Transverse colon (tissue), 4 donors: ENCODE data around the gene MSH5. TPM values are rescaled to one million over a fixed set of nuclear protein-coding genes. Genes with fewer than 3 reads are reported as not detected.

Source experiments
- DNase-seq: peaks from one replicate; pipeline ENCODE4 v3.0.0-alpha.2; 2019
- H3K27ac ChIP-seq, 4 donors: fragments of 200-600 bp; sonication (generic); 2 replicates each; pipeline ENCODE4 v1.5.1; 2016 to 2018; ENCODE audit warnings: inconsistent platforms in 4 of 4
- H3K27me3 ChIP-seq: fragments of 200-600 bp; sonication (generic); 2 replicates; pipeline ENCODE4 v1.5.1; 2017; ENCODE audit warnings: inconsistent platforms
- H3K36me3 ChIP-seq, 4 donors: fragments of 200-600 bp; sonication (generic); 2 replicates each; pipeline ENCODE4 v1.5.1; 2017 to 2019; ENCODE audit warnings: inconsistent platforms in 4 of 4
- H3K4me1 ChIP-seq, 4 donors: fragments of 200-600 bp; sonication (generic); 2 replicates each; pipeline ENCODE4 v1.5.1; 2017 to 2020; ENCODE audit warnings: inconsistent platforms in 4 of 4
- H3K4me3 ChIP-seq, 4 donors: fragments of 200-600 bp; sonication (generic); 1 replicate in 1 of 4; 2 replicates in 3 of 4; pipeline versions ENCODE4 v1.5.1 to v1.6.1; 2017 to 2019; ENCODE audit warnings: inconsistent platforms in 4 of 4
- H3K9me3 ChIP-seq, 2 donors: fragments of 200-600 bp; sonication (generic); 2 replicates each; pipeline ENCODE4 v1.5.1; 2017 to 2019; ENCODE audit warnings: inconsistent platforms in 2 of 2
- EP300 ChIP-seq: sonication (generic); formaldehyde crosslinking; IDR thresholded peaks from one replicate; pipeline ENCODE4 v1.6.1; 2017; ENCODE audit warnings: antibody characterized with exemption, low read depth
- POLR2A ChIP-seq: fragments of 450-650 bp; IDR thresholded peaks from one replicate; pipeline ENCODE4 v1.6.1; 2016; ENCODE audit warnings: antibody characterized with exemption, mild to moderate bottlenecking, moderate library complexity
- POLR2AphosphoS5 ChIP-seq, 3 donors: sonication (generic); formaldehyde crosslinking; IDR thresholded peaks; one replicate each; pipeline ENCODE4 v1.6.1; 2016; ENCODE audit warnings: antibody characterized with exemption in 3 of 3
- WGBS, 2 donors: methylation state at CpG; one replicate each; pipeline ENCODE4 v1.1.5; 2018; ENCODE audit warnings: low coverage in 1 of 2; 5-methylcytosine and 5-hydroxymethylcytosine counted together
- in situ Hi-C, 4 donors: fragments of 200-750 bp; cut with MboI; loops; one replicate each; pipeline versions ENCODE4 v1.15.0 to v1.15.1; 2017; ENCODE audit warnings: low sequenced_read_pairs in 3 of 4, low pct_ligation_motif_present in 1 of 4, low pct_unique_long_range_greater_than_20kb in 1 of 4
- intact Hi-C: fragments of 100-400 bp; cut with DNase I; formaldehyde crosslinking; loops from one replicate; pipeline ENCODE4 v1.15.1; 2023; ENCODE audit warnings: low total_unique reads
- total RNA-seq, 4 donors: library from RNA; depleted of rRNA; stranded (reverse); fragments of >200 nt; gene quantifications; one replicate each; pipeline ENCODE4 v1.1.0, GENCODE V29; 2016
- TF ChIP-seq, protein P1 (sequence below), 5 experiments: fragments of 200-600 bp in 3 of 5; fragments of 450-650 bp in 2 of 5; sonication (generic) in 3 of 5; IDR thresholded peaks; 1 replicate in 2 of 5; 2 replicates in 3 of 5; pipeline ENCODE4 v1.5.1; 2016 to 2017; ENCODE audit warnings: antibody characterized with exemption in 5 of 5, inconsistent platforms in 3 of 5, mild to moderate bottlenecking in 2 of 5, moderate library complexity in 1 of 5

MSH5 gene
- total RNA-seq, 4 donors from 2014 or later = 16.5 to 159 (median 43.9) TPM

GRCh38 chr6:31741815-31742214, 2.0 kb downstream of the MSH5 start:
- in situ Hi-C loops = no loop called here
- no peak for DNase-seq
- Histone ChIP-seq H3K4me3 (no peak overlapping the region), H3K36me3 (no peaks in the 10 kb centered on the region), H3K9me3 (no peaks in the 10 kb centered on the region), H3K27me3 (no peaks in the 10 kb centered on the region), H3K4me1 (peaks cover 11 to 40% (median 32%) of the 10 kb centered on the region in 4 donors), H3K27ac (no peak overlapping the region)
- WGBS, 2 donors = 81 to 93% methylated on average over 2 of the region's 2 CpGs
- TF ChIP-seq POLR2A = no peak
- intact Hi-C loops = no loop called here

DNA sequence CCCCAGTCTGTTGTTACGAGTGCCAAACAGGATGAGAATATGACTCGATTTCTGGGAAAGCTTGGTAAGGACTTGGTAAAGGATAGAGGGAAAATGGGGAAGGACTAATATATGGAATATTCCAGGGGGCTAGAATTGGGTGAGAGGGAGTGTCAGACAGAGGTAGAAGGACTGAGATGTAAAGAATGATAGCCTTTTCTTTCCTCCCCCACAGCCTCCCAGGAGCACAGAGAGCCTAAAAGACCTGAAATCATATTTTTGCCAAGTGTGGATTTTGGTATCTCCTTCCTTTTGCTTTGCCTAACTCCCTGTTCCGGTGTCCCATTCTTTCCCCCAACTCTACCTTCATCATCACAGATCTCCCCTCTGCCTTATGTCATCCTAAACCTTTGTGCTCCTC, 3.1 kb downstream of the MSH5 start:
- Histone ChIP-seq H3K9me3 (no peaks in the 10 kb centered on the region), H3K27ac (no peak overlapping the region), H3K36me3 (no peaks in the 10 kb centered on the region), H3K4me1 (peaks cover 5 to 29% (median 25%) of the 10 kb centered on the region in 4 donors), H3K27me3 (no peaks in the 10 kb centered on the region), H3K4me3 (no peak overlapping the region)
- in situ Hi-C loops = no loop called here
- no peak for DNase-seq
- 83 to 94% methylated on average over 3 of the region's 3 CpGs for WGBS, 2 donors
- intact Hi-C loops = no loop called here
- TF ChIP-seq, protein P1, sequence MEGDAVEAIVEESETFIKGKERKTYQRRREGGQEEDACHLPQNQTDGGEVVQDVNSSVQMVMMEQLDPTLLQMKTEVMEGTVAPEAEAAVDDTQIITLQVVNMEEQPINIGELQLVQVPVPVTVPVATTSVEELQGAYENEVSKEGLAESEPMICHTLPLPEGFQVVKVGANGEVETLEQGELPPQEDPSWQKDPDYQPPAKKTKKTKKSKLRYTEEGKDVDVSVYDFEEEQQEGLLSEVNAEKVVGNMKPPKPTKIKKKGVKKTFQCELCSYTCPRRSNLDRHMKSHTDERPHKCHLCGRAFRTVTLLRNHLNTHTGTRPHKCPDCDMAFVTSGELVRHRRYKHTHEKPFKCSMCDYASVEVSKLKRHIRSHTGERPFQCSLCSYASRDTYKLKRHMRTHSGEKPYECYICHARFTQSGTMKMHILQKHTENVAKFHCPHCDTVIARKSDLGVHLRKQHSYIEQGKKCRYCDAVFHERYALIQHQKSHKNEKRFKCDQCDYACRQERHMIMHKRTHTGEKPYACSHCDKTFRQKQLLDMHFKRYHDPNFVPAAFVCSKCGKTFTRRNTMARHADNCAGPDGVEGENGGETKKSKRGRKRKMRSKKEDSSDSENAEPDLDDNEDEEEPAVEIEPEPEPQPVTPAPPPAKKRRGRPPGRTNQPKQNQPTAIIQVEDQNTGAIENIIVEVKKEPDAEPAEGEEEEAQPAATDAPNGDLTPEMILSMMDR (IDR thresholded peaks at IDR 0.05) = no peak
- no peak for TF ChIP-seq POLR2A
- TF ChIP-seq POLR2AphosphoS5 (IDR thresholded peaks at IDR 0.05) = no peak
- TF ChIP-seq EP300 = no peak

GRCh38 chr6:31744422-31744821, 4.6 kb downstream of the MSH5 start:
- TF ChIP-seq POLR2AphosphoS5 (IDR thresholded peaks at IDR 0.05) = no peak
- TF ChIP-seq, protein P1 (IDR thresholded peaks at IDR 0.05) = no peak
- TF ChIP-seq POLR2A = no peak
- TF ChIP-seq EP300 = no peak
- H3K9me3 ChIP-seq = no peaks in the 10 kb centered on the region
- in situ Hi-C loops (no loop called here), intact Hi-C loops (no loop called here)
- no peak overlapping the region for H3K4me3 ChIP-seq
- no peaks in the 10 kb centered on the region for H3K36me3 ChIP-seq
- no peaks in the 10 kb centered on the region for H3K27me3 ChIP-seq
- no peak for DNase-seq
- H3K4me1 ChIP-seq = peaks cover under 1 to 14% (median 12%) of the 10 kb centered on the region in 4 donors
- H3K27ac ChIP-seq = no peak overlapping the region
- WGBS, 2 donors = 44 to 57% methylated on average over 1 of the region's 1 CpG

DNA sequence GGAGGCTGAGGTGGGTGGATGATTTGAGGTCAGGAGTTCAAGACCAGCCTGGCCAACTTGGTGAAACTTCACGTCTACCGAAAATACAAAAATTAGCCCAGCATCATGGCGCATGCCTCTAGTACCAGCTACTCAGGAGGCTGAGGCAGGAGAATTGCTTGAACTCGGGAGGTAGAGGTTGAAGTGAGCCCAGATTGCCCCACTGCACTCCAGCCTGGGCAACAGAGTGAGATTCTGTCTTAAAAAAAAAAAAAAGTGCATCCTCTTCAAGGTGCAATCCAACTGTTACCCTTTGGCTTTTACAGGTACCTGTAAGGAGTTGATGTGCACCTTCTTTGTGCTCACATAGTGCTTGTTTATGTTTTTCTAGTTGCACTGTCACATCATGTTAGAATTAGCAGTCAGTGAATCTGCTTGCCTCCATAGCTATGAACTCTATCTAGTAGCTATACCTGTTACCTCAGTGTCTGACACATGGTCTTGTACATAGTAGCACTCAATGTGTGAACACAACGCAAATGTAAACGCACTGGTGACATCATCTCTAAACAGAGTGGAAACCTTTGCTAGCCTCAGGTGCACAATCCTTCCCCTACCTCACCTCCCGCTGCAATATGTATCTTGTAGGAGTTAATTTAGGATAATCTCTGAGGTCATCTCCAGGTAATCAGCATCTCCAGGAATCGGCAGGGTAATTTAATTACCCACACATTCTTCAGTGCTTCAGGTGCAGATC, 9.7 kb downstream of the MSH5 start:
- peaks cover 0 to 5% (median 0%) of the 10 kb centered on the region in 4 donors for H3K4me1 ChIP-seq
- TF ChIP-seq, protein P1 (IDR thresholded peaks at IDR 0.05) = no peak
- no peak for TF ChIP-seq POLR2AphosphoS5 (IDR thresholded peaks at IDR 0.05)
- TF ChIP-seq EP300 = no peak
- TF ChIP-seq POLR2A = no peak
- in situ Hi-C loops = no loop called here
- intact Hi-C loops = loop anchor here (1.0 kb wide), 1 partner anchor 29 kb away; no protein-coding TSS in a partner anchor
- H3K27ac ChIP-seq = no peak overlapping the region
- no peak overlapping the region for H3K4me3 ChIP-seq
- H3K9me3 ChIP-seq = no peaks in the 10 kb centered on the region
- no peak for DNase-seq
- H3K27me3 ChIP-seq = no peaks in the 10 kb centered on the region
- WGBS, 2 donors = 80 to 88% methylated on average over 4 to 8 of the region's 8 CpGs
- H3K36me3 ChIP-seq = no peaks in the 10 kb centered on the region
